Keratinocyte (primary cell): ENCODE data around the gene LMOD1.
"Not testable (repeated sequence)": the region's sequence is repeated elsewhere in the genome, so short reads cannot be mapped to it uniquely, and the experiment has no call there.

Source experiments
- EZH2 ChIP-seq: IDR thresholded peaks from one replicate; pipeline ENCODE4 v1.6.1; 2012; ENCODE audit warnings: inconsistent platforms, mild to moderate bottlenecking, low read length, moderate library complexity
- TF ChIP-seq, protein P1 (sequence below), 3 experiments: IDR thresholded peaks in 1 of 3; conservative IDR thresholded peaks in 1 of 3; optimal IDR thresholded peaks in 1 of 3; 2 replicates in 2 of 3; 3 replicates in 1 of 3; pipeline versions ENCODE3 to v1.5.1; 2011; ENCODE audit warnings: low read length in 3 of 3, mild to moderate bottlenecking in 3 of 3, moderate library complexity in 2 of 3, control low read depth in 1 of 3, inconsistent platforms in 1 of 3; ENCODE audit not compliant: insufficient read depth in 2 of 3; ENCODE audit errors: extremely low read depth in 1 of 3

- TF ChIP-seq, protein P1, sequence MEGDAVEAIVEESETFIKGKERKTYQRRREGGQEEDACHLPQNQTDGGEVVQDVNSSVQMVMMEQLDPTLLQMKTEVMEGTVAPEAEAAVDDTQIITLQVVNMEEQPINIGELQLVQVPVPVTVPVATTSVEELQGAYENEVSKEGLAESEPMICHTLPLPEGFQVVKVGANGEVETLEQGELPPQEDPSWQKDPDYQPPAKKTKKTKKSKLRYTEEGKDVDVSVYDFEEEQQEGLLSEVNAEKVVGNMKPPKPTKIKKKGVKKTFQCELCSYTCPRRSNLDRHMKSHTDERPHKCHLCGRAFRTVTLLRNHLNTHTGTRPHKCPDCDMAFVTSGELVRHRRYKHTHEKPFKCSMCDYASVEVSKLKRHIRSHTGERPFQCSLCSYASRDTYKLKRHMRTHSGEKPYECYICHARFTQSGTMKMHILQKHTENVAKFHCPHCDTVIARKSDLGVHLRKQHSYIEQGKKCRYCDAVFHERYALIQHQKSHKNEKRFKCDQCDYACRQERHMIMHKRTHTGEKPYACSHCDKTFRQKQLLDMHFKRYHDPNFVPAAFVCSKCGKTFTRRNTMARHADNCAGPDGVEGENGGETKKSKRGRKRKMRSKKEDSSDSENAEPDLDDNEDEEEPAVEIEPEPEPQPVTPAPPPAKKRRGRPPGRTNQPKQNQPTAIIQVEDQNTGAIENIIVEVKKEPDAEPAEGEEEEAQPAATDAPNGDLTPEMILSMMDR (optimal IDR thresholded peaks at IDR 0.05 in 1 of 3, IDR thresholded peaks at IDR 0.05 in 1 of 3, conservative IDR thresholded peaks at IDR 0.05 in 1 of 3; ENCODE audit: extremely low read depth in 1 of 3, insufficient read depth in 2 of 3, low read length in 3 of 3): not testable (repeated sequence)
- not testable (repeated sequence) for TF ChIP-seq EZH2
Observed at GRCh38 chr1:201940316-201940715, 6.0 kb downstream of the LMOD1 start.
